ENCODE results near the gene RAB10. TPM values are rescaled to one million over a fixed set of nuclear protein-coding genes. Genes with fewer than 3 reads are reported as not detected.
"Not testable (repeated sequence)": the region's sequence is repeated elsewhere in the genome, so short reads cannot be mapped to it uniquely, and the experiment has no call there.

The RAB10 gene
- total RNA-seq, 2 experiments from 2014 or later: 121 to 128 TPM

- no peak for ATAC-seq
- Mint-ChIP-seq H3K27ac (no peak overlapping the region), H3K4me3 (no peak overlapping the region), H3K4me1 (no peaks in the 10 kb centered on the region), H3K27me3 (peaks cover 12% of the 10 kb centered on the region), H3K9me3 (ENCODE audit: low read depth) (no peaks in the 10 kb centered on the region), H3K36me3 (no peaks in the 10 kb centered on the region)
- DNase-seq: peak; percentile 16
- CTCF ChIA-PET: interaction anchor here (1.5 kb wide), 1 partner anchor 21 kb away, joined by 4 read pairs; no protein-coding TSS in a partner anchor
Observed at GRCh38 chr2:26164231-26164630, 130.3 kb downstream of the RAB10 start.

GRCh38 chr2:26164641-26165211, 130.8 kb downstream of the RAB10 start:
- DNase-seq (peak; percentile 30), ATAC-seq (no peak)
- H3K27ac Mint-ChIP-seq: no peak overlapping the region
- H3K4me1 Mint-ChIP-seq: no peaks in the 10 kb centered on the region
- H3K9me3 Mint-ChIP-seq (ENCODE audit: low read depth): no peaks in the 10 kb centered on the region
- H3K4me3 Mint-ChIP-seq: no peak overlapping the region
- no peaks in the 10 kb centered on the region for H3K36me3 Mint-ChIP-seq
- H3K27me3 Mint-ChIP-seq: peaks cover 17% of the 10 kb centered on the region
- CTCF ChIA-PET: interaction anchor here (1.5 kb wide), 1 partner anchor 20 kb away, joined by 4 read pairs; no protein-coding TSS in a partner anchor

- no peaks in the 10 kb centered on the region for H3K36me3 Mint-ChIP-seq
- no peak overlapping the region for H3K27ac Mint-ChIP-seq
- DNase-seq: no peak
- no peak overlapping the region for H3K4me3 Mint-ChIP-seq
- no peaks in the 10 kb centered on the region for H3K4me1 Mint-ChIP-seq
- peaks cover 19% of the 10 kb centered on the region for H3K27me3 Mint-ChIP-seq
- H3K9me3 Mint-ChIP-seq (ENCODE audit: low read depth): no peaks in the 10 kb centered on the region
- CTCF ChIA-PET: interaction anchor here (1.0 to 1.3 kb wide), 2 partner anchors 42 to 174 kb away, joined by 3 to 4 read pairs; no protein-coding TSS in a partner anchor
- no peak for ATAC-seq
Observed at GRCh38 chr2:26165403-26165802, 131.5 kb downstream of the RAB10 start.

GRCh38 chr2:26166541-26166940, 132.7 kb downstream of the RAB10 start:
- peaks cover 28% of the 10 kb centered on the region for H3K27me3 Mint-ChIP-seq
- not testable (repeated sequence) for H3K36me3 Mint-ChIP-seq; H3K4me1 Mint-ChIP-seq; H3K9me3 Mint-ChIP-seq (ENCODE audit: low read depth); H3K4me3 Mint-ChIP-seq; ATAC-seq; H3K27ac Mint-ChIP-seq
- CTCF ChIA-PET: interaction anchor here (0.6 to 1.3 kb wide), 4 partner anchors 14 to 303 kb away, joined by 3 read pairs; no protein-coding TSS in a partner anchor
- peak; percentile 16 for DNase-seq

GRCh38 chr2:26168785-26169184, 134.9 kb downstream of the RAB10 start:
- no peaks in the 10 kb centered on the region for H3K36me3 Mint-ChIP-seq
- H3K4me3 Mint-ChIP-seq: no peak overlapping the region
- no peak overlapping the region for H3K27ac Mint-ChIP-seq
- peaks cover 4% of the 10 kb centered on the region for H3K4me1 Mint-ChIP-seq
- peaks cover 34% of the 10 kb centered on the region for H3K27me3 Mint-ChIP-seq
- no peaks in the 10 kb centered on the region for H3K9me3 Mint-ChIP-seq (ENCODE audit: low read depth)
- no peak for ATAC-seq
- CTCF ChIA-PET: no interaction called here
- peak; percentile 18 for DNase-seq

GRCh38 chr2:26169226-26169625, 135.3 kb downstream of the RAB10 start:
- CTCF ChIA-PET: interaction anchor here (1.1 to 2.2 kb wide), 2 partner anchors 15 to 220 kb away, joined by 3 to 5 read pairs; no protein-coding TSS in a partner anchor
- H3K4me1 Mint-ChIP-seq: peaks cover 4% of the 10 kb centered on the region
- no peak overlapping the region for H3K27ac Mint-ChIP-seq
- DNase-seq: peak; percentile 33
- no peaks in the 10 kb centered on the region for H3K36me3 Mint-ChIP-seq
- H3K27me3 Mint-ChIP-seq: peaks cover 35% of the 10 kb centered on the region
- no peaks in the 10 kb centered on the region for H3K9me3 Mint-ChIP-seq (ENCODE audit: low read depth)
- no peak overlapping the region for H3K4me3 Mint-ChIP-seq
- no peak for ATAC-seq

- Mint-ChIP-seq H3K9me3 (ENCODE audit: low read depth) (no peaks in the 10 kb centered on the region), H3K4me1 (peaks cover 6% of the 10 kb centered on the region), H3K27ac (no peak overlapping the region), H3K27me3 (peaks cover 41% of the 10 kb centered on the region), H3K36me3 (no peaks in the 10 kb centered on the region), H3K4me3 (no peak overlapping the region)
- peak; percentile 31 for DNase-seq
- CTCF ChIA-PET: interaction anchor here (0.7 to 2.2 kb wide), 3 partner anchors 15 to 222 kb away, joined by 3 to 5 read pairs (median 3); no protein-coding TSS in a partner anchor
- no peak for ATAC-seq
Observed at GRCh38 chr2:26169681-26170414, 136.0 kb downstream of the RAB10 start.

- Mint-ChIP-seq H3K4me3 (no peak overlapping the region), H3K9me3 (ENCODE audit: low read depth) (no peaks in the 10 kb centered on the region), H3K27me3 (peaks cover 42% of the 10 kb centered on the region), H3K4me1 (peaks cover 6% of the 10 kb centered on the region), H3K36me3 (no peaks in the 10 kb centered on the region), H3K27ac (no peak overlapping the region)
- DNase-seq (peak; percentile 27), ATAC-seq (no peak)
- CTCF ChIA-PET: interaction anchor here (1.0 to 2.2 kb wide), 3 partner anchors 10 to 14 kb away, joined by 3 to 5 read pairs (median 4); no protein-coding TSS in a partner anchor
Observed at GRCh38 chr2:26170795-26171194, 136.9 kb downstream of the RAB10 start.

GRCh38 chr2:26172189-26172870, 138.4 kb downstream of the RAB10 start:
- peak; percentile 37 for DNase-seq
- peak; percentile 31 for ATAC-seq
- peak overlapping the region; percentile 42 for H3K4me3 Mint-ChIP-seq
- no peaks in the 10 kb centered on the region for H3K36me3 Mint-ChIP-seq
- H3K9me3 Mint-ChIP-seq (ENCODE audit: low read depth): no peaks in the 10 kb centered on the region
- no peak overlapping the region for H3K27ac Mint-ChIP-seq
- peaks cover 6% of the 10 kb centered on the region for H3K4me1 Mint-ChIP-seq
- peaks cover 43% of the 10 kb centered on the region for H3K27me3 Mint-ChIP-seq
- CTCF ChIA-PET: interaction anchor here (1.0 to 2.0 kb wide), 6 partner anchors 8 to 201 kb away, joined by 3 to 8 read pairs (median 4); no protein-coding TSS in a partner anchor

- H3K27me3 Mint-ChIP-seq: peaks cover 43% of the 10 kb centered on the region
- no peak within 1 kb of the TSS for H3K27ac Mint-ChIP-seq
- H3K4me3 Mint-ChIP-seq: peak within 1 kb of the TSS; percentile 42
- H3K9me3 Mint-ChIP-seq (ENCODE audit: low read depth): no peaks in the 10 kb centered on the region
- no peaks in the 10 kb centered on the region for H3K36me3 Mint-ChIP-seq
- CTCF ChIA-PET: interaction anchor here (1.2 to 2.0 kb wide), 5 partner anchors 8 to 202 kb away, joined by 3 to 8 read pairs (median 4); no protein-coding TSS in a partner anchor
- peaks cover 6% of the 10 kb centered on the region for H3K4me1 Mint-ChIP-seq
- ATAC-seq (peak; percentile 43), DNase-seq (peak; percentile 26)
Observed at GRCh38 chr2:26172871-26173775, 139.2 kb downstream of the RAB10 start, which contains the start of gene GAREM2. Gene GAREM2, plus strand, starts transcription at chr2:26173088. Its CDS starts 133 bp downstream, at chr2:26173221.

- Mint-ChIP-seq H3K36me3 (no peaks in the 10 kb centered on the region), H3K9me3 (ENCODE audit: low read depth) (no peaks in the 10 kb centered on the region), H3K27ac (no peak overlapping the region), H3K27me3 (peaks cover 43% of the 10 kb centered on the region), H3K4me3 (no peak overlapping the region), H3K4me1 (peaks cover 6% of the 10 kb centered on the region)
- DNase-seq (no peak), ATAC-seq (no peak)
- CTCF ChIA-PET: interaction anchor here (1.3 to 2.8 kb wide), 3 partner anchors 11 to 203 kb away, joined by 3 to 9 read pairs (median 5); no protein-coding TSS in a partner anchor
Observed at GRCh38 chr2:26173776-26174482, 140.0 kb downstream of the RAB10 start.

All from activated CD8-positive, alpha-beta memory T cell treated with anti-CD3 and anti-CD28 coated beads, Interleukin-2, amount 10 ng/mL, durations not matched to agents 7 days and 5 days (primary cell).